Measurements from ENCODE around the gene LPCAT2.

DNA sequence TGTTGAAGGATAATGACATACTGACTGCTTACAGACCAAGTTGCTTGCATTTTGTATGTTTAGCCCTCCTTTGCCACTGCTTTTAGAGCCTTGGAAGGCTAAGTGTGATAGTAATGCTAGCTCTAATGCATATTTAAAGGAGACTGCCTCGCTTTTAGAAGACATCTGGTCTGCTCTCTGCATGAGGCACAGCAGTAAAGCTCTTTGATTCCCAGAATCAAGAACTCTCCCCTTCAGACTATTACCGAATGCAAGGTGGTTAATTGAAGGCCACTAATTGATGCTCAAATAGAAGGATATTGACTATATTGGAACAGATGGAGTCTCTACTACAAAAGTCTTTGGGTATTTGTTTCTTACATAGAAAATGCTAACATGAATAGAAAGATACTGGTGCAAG, 76.8 kb downstream of the LPCAT2 start:
- TF ChIP-seq POLR2AphosphoS5 (IDR thresholded peaks at IDR 0.05; ENCODE audit: insufficient read depth, low read depth, low read length) (no peak), POLR2A (IDR thresholded peaks at IDR 0.05; ENCODE audit: low read depth, low read length) (no peak), EZH2 (IDR thresholded peaks at IDR 0.05; ENCODE audit: borderline replicate concordance, low read depth, low read length, severe bottlenecking) (no peak)
- TF ChIP-seq, protein P1, sequence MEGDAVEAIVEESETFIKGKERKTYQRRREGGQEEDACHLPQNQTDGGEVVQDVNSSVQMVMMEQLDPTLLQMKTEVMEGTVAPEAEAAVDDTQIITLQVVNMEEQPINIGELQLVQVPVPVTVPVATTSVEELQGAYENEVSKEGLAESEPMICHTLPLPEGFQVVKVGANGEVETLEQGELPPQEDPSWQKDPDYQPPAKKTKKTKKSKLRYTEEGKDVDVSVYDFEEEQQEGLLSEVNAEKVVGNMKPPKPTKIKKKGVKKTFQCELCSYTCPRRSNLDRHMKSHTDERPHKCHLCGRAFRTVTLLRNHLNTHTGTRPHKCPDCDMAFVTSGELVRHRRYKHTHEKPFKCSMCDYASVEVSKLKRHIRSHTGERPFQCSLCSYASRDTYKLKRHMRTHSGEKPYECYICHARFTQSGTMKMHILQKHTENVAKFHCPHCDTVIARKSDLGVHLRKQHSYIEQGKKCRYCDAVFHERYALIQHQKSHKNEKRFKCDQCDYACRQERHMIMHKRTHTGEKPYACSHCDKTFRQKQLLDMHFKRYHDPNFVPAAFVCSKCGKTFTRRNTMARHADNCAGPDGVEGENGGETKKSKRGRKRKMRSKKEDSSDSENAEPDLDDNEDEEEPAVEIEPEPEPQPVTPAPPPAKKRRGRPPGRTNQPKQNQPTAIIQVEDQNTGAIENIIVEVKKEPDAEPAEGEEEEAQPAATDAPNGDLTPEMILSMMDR (IDR thresholded peaks at IDR 0.05; ENCODE audit: extremely low read depth in 1 of 2, insufficient read depth in 1 of 2, low read depth in 1 of 2, low read length in 2 of 2): no peak
- TF ChIP-seq, protein P2, sequence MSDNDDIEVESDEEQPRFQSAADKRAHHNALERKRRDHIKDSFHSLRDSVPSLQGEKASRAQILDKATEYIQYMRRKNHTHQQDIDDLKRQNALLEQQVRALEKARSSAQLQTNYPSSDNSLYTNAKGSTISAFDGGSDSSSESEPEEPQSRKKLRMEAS (IDR thresholded peaks at IDR 0.05; ENCODE audit: insufficient read depth, insufficient read length): no peak
